Breast epithelium (tissue), 4 donors: ENCODE results near the gene TUBA1C. TPM values are rescaled to one million over a fixed set of nuclear protein-coding genes. Genes with fewer than 3 reads are reported as not detected.

Experiments used
- DNase-seq, 2 donors: peaks; one replicate each; pipeline ENCODE4 v3.0.0-alpha.2; 2019; ENCODE audit warnings: low spot score in 2 of 2
- H3K27ac ChIP-seq, 2 donors: fragments of 200-600 bp; sonication (generic) in 1 of 2; one replicate each; pipeline ENCODE4 v1.5.1; 2016 to 2019; ENCODE audit warnings: mild to moderate bottlenecking in 1 of 2
- H3K27me3 ChIP-seq, 2 donors: fragments of 200-600 bp; sonication (generic) in 1 of 2; one replicate each; pipeline versions ENCODE4 v1.5.1 to v1.6.0; 2017 to 2019; ENCODE audit warnings: control low read depth in 1 of 2, mild to moderate bottlenecking in 1 of 2
- H3K36me3 ChIP-seq: fragments of 200-600 bp; one replicate; pipeline ENCODE4 v1.5.1; 2019
- H3K4me1 ChIP-seq, 2 donors: fragments of 200-600 bp; sonication (generic); one replicate each; pipeline ENCODE4 v1.5.1; 2016 to 2019; ENCODE audit warnings: control low read depth in 1 of 2
- H3K4me3 ChIP-seq, 3 donors: fragments of 200-600 bp; sonication (generic); 1 replicate in 2 of 3; 2 replicates in 1 of 3; pipeline ENCODE4 v1.5.1; 2016 to 2019; ENCODE audit warnings: mild to moderate bottlenecking in 3 of 3, moderate library complexity in 2 of 3
- H3K9me3 ChIP-seq, 2 donors: fragments of 200-600 bp; sonication (generic) in 1 of 2; one replicate each; pipeline ENCODE4 v1.5.1; 2016 to 2019; ENCODE audit warnings: control low read depth in 1 of 2
- POLR2A ChIP-seq: fragments of 450-650 bp; IDR thresholded peaks from one replicate; pipeline ENCODE4 v1.6.1; 2016; ENCODE audit warnings: antibody characterized with exemption, mild to moderate bottlenecking, moderate library complexity
- POLR2AphosphoS5 ChIP-seq, 3 donors: sonication (generic); formaldehyde crosslinking; IDR thresholded peaks; one replicate each; pipeline ENCODE4 v1.6.1; 2017; ENCODE audit warnings: antibody characterized with exemption in 3 of 3
- intact Hi-C: fragments of 100-400 bp; cut with DNase I; formaldehyde crosslinking; loops from one replicate; pipeline ENCODE4 v1.15.1; 2023; ENCODE audit warnings: low total_unique reads
- total RNA-seq, 3 donors: library from RNA; depleted of rRNA; stranded (reverse); fragments of >200 nt; gene quantifications; one replicate each; pipeline ENCODE4 v1.1.0, GENCODE V29; 2016
- TF ChIP-seq, protein P1 (sequence below), 3 donors: fragments of 450-650 bp; IDR thresholded peaks; one replicate each; pipeline ENCODE4 v1.5.1; 2016 to 2017; ENCODE audit warnings: antibody characterized with exemption in 3 of 3, mild to moderate bottlenecking in 3 of 3, moderate library complexity in 3 of 3

The TUBA1C gene
- total RNA-seq, 3 donors from 2014 or later = 91.9 to 123 (median 97.3) TPM

DNA sequence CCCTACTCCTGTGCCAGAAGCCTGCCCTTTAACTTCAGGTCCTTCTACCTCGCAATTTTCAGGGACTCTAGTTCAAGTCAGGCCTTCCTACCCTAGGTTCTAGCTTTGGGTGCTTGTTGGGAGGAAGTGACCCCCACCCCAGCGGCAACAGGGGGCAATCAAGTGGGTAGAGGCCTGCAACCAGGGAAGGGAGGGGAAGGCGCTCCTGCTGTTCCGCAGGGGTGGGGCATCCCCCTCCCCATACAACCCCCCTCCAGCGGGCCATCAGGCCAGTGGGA lies 29.9 kb downstream of the TUBA1C start:
- H3K4me1 ChIP-seq = peaks cover 0 to 7% of the 10 kb centered on the region in 2 donors
- H3K36me3 ChIP-seq = no peaks in the 10 kb centered on the region
- no peak overlapping the region for H3K4me3 ChIP-seq
- H3K27me3 ChIP-seq = peaks cover 11 to 44% of the 10 kb centered on the region in 2 donors
- TF ChIP-seq POLR2AphosphoS5 (IDR thresholded peaks at IDR 0.05) (no peak), POLR2A (no peak)
- TF ChIP-seq, protein P1, sequence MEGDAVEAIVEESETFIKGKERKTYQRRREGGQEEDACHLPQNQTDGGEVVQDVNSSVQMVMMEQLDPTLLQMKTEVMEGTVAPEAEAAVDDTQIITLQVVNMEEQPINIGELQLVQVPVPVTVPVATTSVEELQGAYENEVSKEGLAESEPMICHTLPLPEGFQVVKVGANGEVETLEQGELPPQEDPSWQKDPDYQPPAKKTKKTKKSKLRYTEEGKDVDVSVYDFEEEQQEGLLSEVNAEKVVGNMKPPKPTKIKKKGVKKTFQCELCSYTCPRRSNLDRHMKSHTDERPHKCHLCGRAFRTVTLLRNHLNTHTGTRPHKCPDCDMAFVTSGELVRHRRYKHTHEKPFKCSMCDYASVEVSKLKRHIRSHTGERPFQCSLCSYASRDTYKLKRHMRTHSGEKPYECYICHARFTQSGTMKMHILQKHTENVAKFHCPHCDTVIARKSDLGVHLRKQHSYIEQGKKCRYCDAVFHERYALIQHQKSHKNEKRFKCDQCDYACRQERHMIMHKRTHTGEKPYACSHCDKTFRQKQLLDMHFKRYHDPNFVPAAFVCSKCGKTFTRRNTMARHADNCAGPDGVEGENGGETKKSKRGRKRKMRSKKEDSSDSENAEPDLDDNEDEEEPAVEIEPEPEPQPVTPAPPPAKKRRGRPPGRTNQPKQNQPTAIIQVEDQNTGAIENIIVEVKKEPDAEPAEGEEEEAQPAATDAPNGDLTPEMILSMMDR (IDR thresholded peaks at IDR 0.05) = no peak
- intact Hi-C loops = loop anchor here (5.0 kb wide), 1 partner anchor 403 kb away; no protein-coding TSS in a partner anchor
- no peak overlapping the region for H3K27ac ChIP-seq
- DNase-seq = no peak
- H3K9me3 ChIP-seq = no peaks in the 10 kb centered on the region

DNA sequence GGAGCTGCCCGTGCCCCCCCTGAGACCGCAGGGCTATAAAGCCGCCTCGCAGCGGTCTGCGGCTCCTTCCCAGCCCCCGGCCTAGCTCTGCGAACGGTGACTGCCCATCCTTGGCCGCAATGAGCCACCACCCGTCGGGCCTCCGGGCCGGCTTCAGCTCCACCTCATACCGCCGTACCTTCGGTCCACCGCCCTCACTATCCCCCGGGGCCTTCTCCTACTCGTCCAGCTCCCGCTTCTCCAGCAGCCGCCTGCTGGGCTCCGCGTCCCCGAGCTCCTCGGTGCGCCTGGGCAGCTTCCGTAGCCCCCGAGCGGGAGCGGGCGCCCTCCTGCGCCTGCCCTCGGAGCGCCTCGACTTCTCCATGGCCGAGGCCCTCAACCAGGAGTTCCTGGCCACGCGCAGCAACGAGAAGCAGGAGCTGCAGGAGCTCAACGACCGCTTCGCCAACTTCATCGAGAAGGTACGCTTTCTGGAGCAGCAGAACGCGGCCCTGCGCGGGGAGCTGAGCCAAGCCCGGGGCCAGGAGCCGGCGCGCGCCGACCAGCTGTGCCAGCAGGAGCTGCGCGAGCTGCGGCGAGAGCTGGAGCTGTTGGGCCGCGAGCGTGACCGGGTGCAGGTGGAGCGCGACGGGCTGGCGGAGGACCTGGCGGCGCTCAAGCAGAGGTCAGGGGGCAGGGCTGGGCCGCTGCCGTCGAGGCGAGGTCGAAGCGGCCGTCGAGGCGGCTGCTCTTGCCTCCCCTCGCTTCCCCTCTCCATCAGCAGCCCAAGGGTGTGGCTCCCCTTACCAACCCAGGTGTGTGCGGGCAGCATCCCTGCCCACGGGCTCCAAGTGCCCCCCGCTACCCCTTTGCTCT lies 30.4 kb downstream of the TUBA1C start, which contains the start of gene PRPH:
Gene PRPH, plus strand, starts transcription at position 66 of the 855 bp plus-strand sequence. Its CDS starts 54 bp downstream, at position 120.
- Histone ChIP-seq H3K9me3 (no peaks in the 10 kb centered on the region), H3K36me3 (no peaks in the 10 kb centered on the region), H3K4me1 (peaks cover 0 to 7% of the 10 kb centered on the region in 2 donors), H3K27me3 (peaks cover 11 to 44% of the 10 kb centered on the region in 2 donors), H3K4me3 (peak within 1 kb of the TSS in 1 of 3 donors; percentile 25), H3K27ac (no peak within 1 kb of the TSS)
- intact Hi-C loops = loop anchor here (5.0 kb wide), 1 partner anchor 402 kb away; no protein-coding TSS in a partner anchor
- TF ChIP-seq POLR2A (no peak), POLR2AphosphoS5 (IDR thresholded peaks at IDR 0.05) (no peak)
- TF ChIP-seq, protein P1 (IDR thresholded peaks at IDR 0.05) = no peak
- DNase-seq = no peak

DNA sequence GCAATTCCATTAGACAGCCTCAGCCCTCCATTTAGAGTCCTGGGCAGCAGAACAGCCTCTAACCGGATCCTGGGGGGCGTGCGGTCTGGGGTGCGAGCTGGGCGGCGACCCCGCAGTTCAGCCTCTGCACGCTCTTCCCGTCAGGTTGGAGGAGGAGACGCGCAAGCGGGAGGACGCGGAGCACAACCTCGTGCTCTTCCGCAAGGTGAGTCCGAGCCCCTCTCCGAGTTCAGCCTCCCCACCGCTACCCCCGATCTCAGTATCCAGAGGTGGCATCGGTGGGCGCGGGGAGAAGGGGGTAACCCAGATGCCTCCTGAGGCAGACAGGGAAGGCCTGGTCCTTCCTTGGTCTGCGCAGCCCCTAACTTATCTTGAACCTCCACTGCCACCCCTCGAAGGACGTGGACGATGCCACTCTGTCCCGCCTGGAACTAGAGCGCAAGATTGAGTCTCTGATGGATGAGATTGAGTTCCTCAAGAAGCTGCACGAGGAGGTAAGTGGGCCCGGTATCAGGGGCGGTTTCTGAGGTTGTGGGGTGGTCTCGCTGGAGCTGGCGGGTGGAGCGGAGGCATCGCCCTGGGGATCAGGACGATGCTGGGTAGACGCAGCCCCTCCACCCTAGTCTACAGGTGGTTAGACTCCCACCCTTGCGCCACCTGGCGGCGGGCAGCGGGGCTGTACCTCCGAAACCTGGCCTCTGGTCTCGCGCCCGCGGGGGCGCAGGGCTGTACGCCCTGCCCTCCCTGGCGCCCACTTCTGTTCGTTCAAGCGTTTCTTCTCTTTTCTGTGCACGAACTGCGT lies 31.4 kb downstream of the TUBA1C start:
- H3K4me3 ChIP-seq = peak overlapping the region in 2 of 3 donors; percentile 46 to 62
- intact Hi-C loops = loop anchor here (5.0 kb wide), 1 partner anchor 401 kb away; no protein-coding TSS in a partner anchor
- TF ChIP-seq, protein P1 (IDR thresholded peaks at IDR 0.05) = peak; percentile 40 to 55 (median 54)
- TF ChIP-seq POLR2A = no peak
- H3K27me3 ChIP-seq = peaks cover 11 to 50% of the 10 kb centered on the region in 2 donors
- H3K4me1 ChIP-seq = peaks cover 0 to 7% of the 10 kb centered on the region in 2 donors
- no peak for DNase-seq
- H3K36me3 ChIP-seq = no peaks in the 10 kb centered on the region
- no peaks in the 10 kb centered on the region for H3K9me3 ChIP-seq
- H3K27ac ChIP-seq = no peak overlapping the region

DNA sequence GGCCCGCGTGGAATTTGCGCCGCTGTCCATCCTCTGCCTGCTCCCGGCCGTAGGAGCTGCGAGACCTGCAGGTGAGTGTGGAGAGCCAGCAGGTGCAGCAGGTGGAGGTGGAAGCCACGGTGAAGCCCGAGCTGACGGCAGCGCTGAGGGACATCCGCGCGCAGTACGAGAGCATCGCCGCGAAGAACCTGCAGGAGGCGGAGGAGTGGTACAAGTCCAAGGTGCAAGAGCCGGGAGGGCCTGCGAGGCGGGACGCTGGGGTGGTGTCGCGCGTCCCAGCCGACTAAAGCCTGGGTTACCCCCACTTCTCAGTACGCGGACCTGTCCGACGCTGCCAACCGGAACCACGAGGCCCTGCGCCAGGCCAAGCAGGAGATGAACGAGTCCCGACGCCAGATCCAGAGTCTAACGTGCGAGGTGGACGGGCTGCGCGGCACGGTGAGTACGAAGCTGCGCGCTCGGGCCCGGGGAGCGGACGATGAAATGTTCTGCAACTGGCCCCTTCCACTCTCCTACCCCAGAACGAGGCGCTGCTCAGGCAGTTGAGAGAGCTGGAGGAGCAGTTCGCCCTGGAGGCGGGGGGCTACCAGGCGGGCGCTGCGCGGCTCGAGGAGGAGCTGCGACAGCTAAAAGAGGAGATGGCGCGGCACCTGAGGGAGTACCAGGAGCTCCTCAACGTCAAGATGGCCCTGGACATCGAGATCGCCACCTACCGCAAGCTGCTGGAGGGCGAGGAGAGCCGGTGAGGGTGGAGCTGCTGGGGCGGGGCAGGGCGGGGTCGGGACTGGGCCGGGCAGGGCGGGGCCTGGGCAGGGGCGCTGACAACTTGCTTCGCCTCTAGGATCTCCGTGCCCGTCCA lies 32.2 kb downstream of the TUBA1C start:
- DNase-seq = no peak
- peak overlapping the region in 2 of 3 donors; percentile 46 to 62 for H3K4me3 ChIP-seq
- TF ChIP-seq POLR2A = no peak
- TF ChIP-seq, protein P1 (IDR thresholded peaks at IDR 0.05) = peak in 2 of 3 donors; percentile 5 to 7
- peaks cover 11 to 51% of the 10 kb centered on the region in 2 donors for H3K27me3 ChIP-seq
- H3K27ac ChIP-seq = no peak overlapping the region
- no peaks in the 10 kb centered on the region for H3K36me3 ChIP-seq
- no peaks in the 10 kb centered on the region for H3K9me3 ChIP-seq
- intact Hi-C loops = loop anchor here (5.0 kb wide), 1 partner anchor 400 kb away; no protein-coding TSS in a partner anchor
- H3K4me1 ChIP-seq = peaks cover 0 to 7% of the 10 kb centered on the region in 2 donors
